H1 (cell line): Measurements from ENCODE around the gene PRKN.

ENCODE experiments used
- CBX8 ChIP-seq: fragments of 300-800, 300-1000 bp; sonication (generic); IDR thresholded peaks from 2 replicates; pipeline ENCODE4 v1.7.1; 2016; ENCODE audit warnings: low read depth, low read length, borderline replicate concordance
- CREB1 ChIP-seq: IDR thresholded peaks from 2 replicates; pipeline ENCODE4 v1.6.1; 2012; ENCODE audit warnings: inconsistent platforms
- CTCF ChIP-seq, 3 experiments: IDR thresholded peaks; 1 replicate in 2 of 3; 2 replicates in 1 of 3; pipeline versions ENCODE4 v1.5.1 to v1.6.1; 2011; ENCODE audit warnings: low read length in 3 of 3, mild to moderate bottlenecking in 3 of 3, inconsistent platforms in 2 of 3, low read depth in 1 of 3, moderate library complexity in 1 of 3; ENCODE audit not compliant: insufficient read depth in 1 of 3; ENCODE audit errors: control extremely low read depth in 1 of 3
- EZH2 ChIP-seq: fragments of 200-600 bp; sonication (generic); IDR thresholded peaks from 2 replicates; pipeline ENCODE4 v1.7.1; 2012; ENCODE audit warnings: low read depth, mild to moderate bottlenecking, moderate library complexity, low read length, inconsistent platforms; ENCODE audit not compliant: severe bottlenecking
- PHF8 ChIP-seq: fragments of 200-600 bp; sonication (generic); conservative IDR thresholded peaks from 2 replicates; pipeline ENCODE4 v1.7.1; 2012; ENCODE audit warnings: low read depth, mild to moderate bottlenecking, inconsistent platforms, low read length, moderate library complexity
- POLR2AphosphoS5 ChIP-seq: IDR thresholded peaks from 2 replicates; pipeline ENCODE4 v1.6.1; 2011; ENCODE audit warnings: low read depth, low read length
- POU5F1 ChIP-seq: IDR thresholded peaks from 2 replicates; pipeline ENCODE4 v1.6.1; 2011; ENCODE audit warnings: low read depth, mild to moderate bottlenecking, low read length, moderate library complexity
- RAD21 ChIP-seq, 2 experiments: IDR thresholded peaks in 1 of 2; conservative IDR thresholded peaks in 1 of 2; 2 replicates each; pipeline ENCODE4 v1.6.1; 2011; ENCODE audit warnings: low read depth in 2 of 2, low read length in 2 of 2, improper control_type of control experiment in 1 of 2, inconsistent platforms in 1 of 2, mild to moderate bottlenecking in 1 of 2, moderate library complexity in 1 of 2
- SIN3A ChIP-seq, 2 experiments: IDR thresholded peaks in 1 of 2; conservative IDR thresholded peaks in 1 of 2; 2 replicates each; pipeline ENCODE4 v1.6.1; 2011 to 2012; ENCODE audit warnings: low read length in 2 of 2, improper control_type of control experiment in 1 of 2, low read depth in 1 of 2, mild to moderate bottlenecking in 1 of 2
- SRF ChIP-seq: IDR thresholded peaks from 2 replicates; pipeline ENCODE4 v1.6.1; 2011; ENCODE audit warnings: mild to moderate bottlenecking, low read depth, low read length, moderate library complexity
- YY1 ChIP-seq: IDR thresholded peaks from 2 replicates; pipeline ENCODE4 v1.6.1; 2011; ENCODE audit warnings: low read depth, mild to moderate bottlenecking, low read length
- ZNF274 ChIP-seq: IDR thresholded peaks from 2 replicates; pipeline ENCODE4 v1.7.0; 2012; ENCODE audit warnings: low read length, borderline replicate concordance; ENCODE audit errors: extremely low read depth

- TF ChIP-seq POU5F1 (no peak), PHF8 (no peak), ZNF274 (no peak), CTCF (IDR thresholded peaks at IDR 0.05; ENCODE audit: control extremely low read depth in 1 of 3, insufficient read depth in 1 of 3, low read depth in 1 of 3, low read length in 3 of 3) (no peak), RAD21 (IDR thresholded peaks at IDR 0.05 in 1 of 2, conservative IDR thresholded peaks at IDR 0.05 in 1 of 2; ENCODE audit: low read depth in 2 of 2, low read length in 2 of 2) (no peak), YY1 (no peak), POLR2AphosphoS5 (no peak), SIN3A (conservative IDR thresholded peaks at IDR 0.05 in 1 of 2, IDR thresholded peaks at IDR 0.05 in 1 of 2; ENCODE audit: low read depth in 1 of 2, low read length in 2 of 2) (no peak), CBX8 (no peak), EZH2 (no peak), SRF (no peak), CREB1 (no peak)
These were observed 292.5 kb downstream of the PRKN start for GRCh38 chr6:162435071-162435470.
